Activated CD4-positive, alpha-beta T cell treated with anti-CD3 and anti-CD28 coated beads, Interleukin-2, amount 10 ng/mL, durations not matched to agents 7 days and 5 days (primary cell): Measurements from ENCODE around the gene RCOR1. TPM values are rescaled to one million over a fixed set of nuclear protein-coding genes. Genes with fewer than 3 reads are reported as not detected.
"Not testable (repeated sequence)": the region's sequence is repeated elsewhere in the genome, so short reads cannot be mapped to it uniquely, and the experiment has no call there.

Experiments used
- CTCF ChIA-PET: fragments of 350-600 bp; sonication (Branson Sonifier 250); formaldehyde crosslinking; loops from one replicate; lab custom pipeline; 2021; ENCODE audit warnings: antibody characterized with exemption; lab: Charles Lee
- POLR2A ChIA-PET: fragments of 350-600 bp; sonication (Branson Sonifier 250); formaldehyde crosslinking; loops from one replicate; lab custom pipeline; 2021; ENCODE audit warnings: antibody characterized with exemption; lab: Charles Lee
- DNase-seq: peaks from one replicate; pipeline ENCODE4 v3.0.0-alpha.2; 2020
- H3K27ac Mint-ChIP-seq: one replicate; pipeline ENCODE4 v1.8.0; 2021; ENCODE audit warnings: mild to moderate bottlenecking, moderate library complexity, mixed read lengths
- H3K27me3 Mint-ChIP-seq: one replicate; pipeline ENCODE4 v1.8.0; 2021; ENCODE audit warnings: mixed read lengths
- H3K36me3 Mint-ChIP-seq: one replicate; pipeline ENCODE4 v1.8.0; 2021; ENCODE audit warnings: low read depth, mixed read lengths
- H3K4me1 Mint-ChIP-seq: one replicate; pipeline ENCODE4 v1.8.0; 2021; ENCODE audit warnings: mixed read lengths
- H3K4me3 Mint-ChIP-seq: one replicate; pipeline ENCODE4 v1.8.0; 2021; ENCODE audit warnings: mild to moderate bottlenecking, moderate library complexity, mixed read lengths
- H3K9me3 Mint-ChIP-seq: one replicate; pipeline ENCODE4 v1.8.0; 2021; ENCODE audit warnings: mixed read lengths
- total RNA-seq, 2 experiments: library from RNA; stranded (reverse); gene quantifications; one replicate each; pipeline ENCODE4 v1.2.3, GENCODE V29; 2021

RCOR1 gene
- total RNA-seq, 2 experiments from 2014 or later = 21.7 to 23.7 TPM

- no peaks in the 10 kb centered on the region for H3K27me3 Mint-ChIP-seq
Observed at GRCh38 chr14:102605029-102605428, 12.6 kb downstream of the RCOR1 start.

DNA sequence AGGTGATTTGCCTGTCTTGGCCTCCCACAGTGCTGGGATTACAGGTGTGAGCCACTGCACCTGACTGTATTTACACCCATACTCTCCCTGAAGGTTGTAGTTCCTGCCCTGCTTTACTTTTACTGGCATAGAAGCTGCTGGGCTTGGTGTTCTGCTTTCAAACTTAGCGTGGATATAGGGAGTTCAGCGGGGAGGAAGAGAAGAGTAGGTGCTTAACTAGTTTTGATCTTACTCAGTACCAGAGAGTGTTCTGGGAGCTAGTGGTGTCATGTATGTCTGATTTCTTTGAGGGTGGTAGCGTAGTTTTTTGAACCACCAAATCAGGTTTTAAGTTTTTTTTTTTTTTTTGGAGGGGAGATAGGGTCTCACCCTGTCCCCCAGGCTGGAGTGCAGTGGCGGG, 13.8 kb downstream of the RCOR1 start:
- Mint-ChIP-seq H3K4me3 (no peak overlapping the region), H3K9me3 (no peaks in the 10 kb centered on the region), H3K27me3 (no peaks in the 10 kb centered on the region), H3K27ac (no peak overlapping the region), H3K36me3 (peaks cover 8% of the 10 kb centered on the region), H3K4me1 (peaks cover 29% of the 10 kb centered on the region)
- POLR2A ChIA-PET = no interaction called here
- DNase-seq = no peak
- CTCF ChIA-PET = interaction anchor here (0.6 to 1.5 kb wide), 4 partner anchors 10 to 792 kb away, joined by 3 to 11 read pairs (median 4); no protein-coding TSS in a partner anchor

More at GRCh38 chr14:102605029-102605428, 12.6 kb downstream of the RCOR1 start:
- no peak for DNase-seq
- no peak overlapping the region for H3K27ac Mint-ChIP-seq
- H3K4me1 Mint-ChIP-seq = peaks cover 29% of the 10 kb centered on the region
- ChIA-PET CTCF (interaction anchor here (1.8 kb wide), 1 partner anchor 11 kb away, joined by 9 read pairs; no protein-coding TSS in a partner anchor), POLR2A (no interaction called here)
- no peak overlapping the region for H3K4me3 Mint-ChIP-seq
- H3K9me3 Mint-ChIP-seq = no peaks in the 10 kb centered on the region
- H3K36me3 Mint-ChIP-seq = peaks cover 8% of the 10 kb centered on the region

DNA sequence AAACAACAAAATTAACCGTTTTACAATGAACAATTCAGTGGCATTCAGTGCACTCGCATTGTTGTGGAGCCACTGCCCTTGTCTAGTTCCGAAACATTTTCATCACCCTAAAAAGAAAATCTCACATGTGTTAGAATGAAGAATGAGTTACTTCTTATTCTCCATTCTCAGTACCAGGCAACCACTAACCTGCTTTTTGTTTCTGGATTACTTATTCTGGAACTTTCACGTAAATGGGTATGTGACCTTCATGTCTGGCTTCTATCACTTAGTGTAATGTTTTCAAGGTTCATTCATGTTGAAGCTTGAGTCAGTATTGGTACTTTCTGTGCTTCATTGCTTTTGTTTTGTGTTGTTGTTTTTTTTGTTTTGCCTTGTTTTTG, 15.6 kb downstream of the RCOR1 start:
- H3K27ac Mint-ChIP-seq = no peak overlapping the region

DNA sequence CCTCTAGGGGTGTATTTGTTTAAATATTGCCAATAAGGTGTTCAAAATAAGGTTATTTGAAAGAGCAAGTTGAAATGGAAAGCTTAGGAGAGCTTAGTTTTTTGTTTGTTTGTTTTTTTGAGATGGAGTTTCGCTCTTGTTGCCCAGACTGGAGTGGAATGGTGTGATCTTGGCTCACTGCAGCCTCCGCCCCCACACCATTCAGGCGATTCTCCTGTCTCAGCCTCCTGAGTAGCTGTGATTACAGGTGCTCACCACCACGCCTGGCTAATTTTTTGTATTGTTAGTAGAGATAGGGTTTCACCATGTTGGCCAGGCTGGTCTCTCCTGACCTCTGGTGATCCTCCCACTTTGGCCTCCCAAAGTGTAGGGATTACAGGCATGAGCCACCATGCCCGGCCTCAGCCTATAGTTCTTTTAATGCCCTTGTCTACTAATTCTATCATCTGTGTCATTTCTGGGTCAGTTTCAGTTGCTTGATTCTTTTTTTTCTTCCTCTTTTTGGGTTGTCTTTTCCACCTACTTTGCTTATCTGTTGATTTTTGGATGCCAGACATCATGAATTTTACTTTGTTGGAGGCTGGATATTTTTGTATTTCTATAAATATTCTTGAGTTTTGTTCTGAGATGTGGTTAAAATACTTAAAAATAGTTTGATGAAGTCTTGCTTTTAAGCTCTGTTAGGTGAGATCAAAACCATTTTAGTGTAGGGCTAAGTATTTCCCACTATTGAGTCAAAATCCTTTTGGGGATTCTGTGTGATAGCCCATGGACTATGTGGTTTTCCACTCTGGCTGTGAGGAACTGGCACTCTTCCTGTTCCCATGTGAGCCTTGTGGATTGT, 18.7 kb downstream of the RCOR1 start:
- no peak overlapping the region for H3K27ac Mint-ChIP-seq
- DNase-seq = no peak
- H3K4me3 Mint-ChIP-seq = no peak overlapping the region
- H3K9me3 Mint-ChIP-seq = no peaks in the 10 kb centered on the region
- H3K36me3 Mint-ChIP-seq = peaks cover 5% of the 10 kb centered on the region
- no peaks in the 10 kb centered on the region for H3K27me3 Mint-ChIP-seq
- peaks cover 11% of the 10 kb centered on the region for H3K4me1 Mint-ChIP-seq
- ChIA-PET CTCF (interaction anchor here (0.6 to 1.6 kb wide), 6 partner anchors 12 to 335 kb away, joined by 3 to 9 read pairs (median 3); no protein-coding TSS in a partner anchor), POLR2A (interaction anchor here (0.7 kb wide), 1 partner anchor 41 kb away, joined by 3 read pairs; no protein-coding TSS in a partner anchor)

More for the DNA sequence above, 15.6 kb downstream of the RCOR1 start:
- POLR2A ChIA-PET = interaction anchor here (0.6 kb wide), 1 partner anchor 555 kb away, joined by 3 read pairs; no protein-coding TSS in a partner anchor
- Mint-ChIP-seq H3K36me3 (peaks cover 2% of the 10 kb centered on the region), H3K27me3 (no peaks in the 10 kb centered on the region), H3K9me3 (no peaks in the 10 kb centered on the region), H3K4me3 (no peak overlapping the region), H3K4me1 (peaks cover 23% of the 10 kb centered on the region)
- CTCF ChIA-PET = interaction anchor here (0.6 to 0.7 kb wide), 2 partner anchors 221 to 446 kb away, joined by 3 read pairs; no protein-coding TSS in a partner anchor
- no peak for DNase-seq

GRCh38 chr14:102616318-102616717, 23.9 kb downstream of the RCOR1 start:
- CTCF ChIA-PET = no interaction called here
- peaks cover 9% of the 10 kb centered on the region for H3K36me3 Mint-ChIP-seq
- H3K27me3 Mint-ChIP-seq = no peaks in the 10 kb centered on the region
- no peaks in the 10 kb centered on the region for H3K9me3 Mint-ChIP-seq
- peaks cover 9% of the 10 kb centered on the region for H3K4me1 Mint-ChIP-seq
- no peak overlapping the region for H3K4me3 Mint-ChIP-seq
- no peak overlapping the region for H3K27ac Mint-ChIP-seq
- no peak for DNase-seq
- POLR2A ChIA-PET = interaction anchor here (0.6 kb wide), 2 partner anchors 54 to 662 kb away, joined by 3 read pairs; no protein-coding TSS in a partner anchor

GRCh38 chr14:102616799-102617198, 24.4 kb downstream of the RCOR1 start:
- Mint-ChIP-seq H3K27ac (no peak overlapping the region), H3K4me1 (peaks cover 11% of the 10 kb centered on the region), H3K27me3 (no peaks in the 10 kb centered on the region), H3K4me3 (no peak overlapping the region), H3K9me3 (no peaks in the 10 kb centered on the region), H3K36me3 (peaks cover 9% of the 10 kb centered on the region)
- DNase-seq = no peak
- CTCF ChIA-PET = no interaction called here
- POLR2A ChIA-PET = interaction anchor here (0.6 kb wide), 2 partner anchors 53 to 663 kb away, joined by 3 read pairs; no protein-coding TSS in a partner anchor

DNA sequence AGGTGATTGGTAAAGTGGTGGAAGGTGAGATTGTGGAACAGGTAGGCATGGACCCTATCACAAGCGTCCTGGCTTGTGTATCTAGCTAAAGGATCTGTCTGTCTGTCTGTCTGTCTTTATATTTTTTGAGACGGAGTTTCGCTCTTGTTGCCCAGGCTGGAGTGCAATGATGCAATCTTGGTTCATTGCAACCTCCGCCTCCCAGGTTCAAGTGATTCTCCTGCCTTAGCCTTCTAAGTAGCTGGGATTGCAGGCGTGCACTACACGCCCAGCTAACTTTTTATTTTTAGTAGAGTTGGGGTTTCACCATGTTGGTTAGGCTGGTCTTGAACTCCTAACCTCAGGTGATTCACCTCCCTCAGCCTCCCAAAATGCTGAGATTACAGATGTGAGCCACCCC, 26.6 kb downstream of the RCOR1 start:
- POLR2A ChIA-PET, H3K27me3 Mint-ChIP-seq, H3K4me3 Mint-ChIP-seq, H3K36me3 Mint-ChIP-seq, H3K9me3 Mint-ChIP-seq, DNase-seq, H3K27ac Mint-ChIP-seq: not testable (repeated sequence)
- CTCF ChIA-PET = interaction anchor here (0.6 kb wide), 2 partner anchors 19 to 346 kb away, joined by 3 to 4 read pairs; no protein-coding TSS in a partner anchor
- H3K4me1 Mint-ChIP-seq = peaks cover 18% of the 10 kb centered on the region

DNA sequence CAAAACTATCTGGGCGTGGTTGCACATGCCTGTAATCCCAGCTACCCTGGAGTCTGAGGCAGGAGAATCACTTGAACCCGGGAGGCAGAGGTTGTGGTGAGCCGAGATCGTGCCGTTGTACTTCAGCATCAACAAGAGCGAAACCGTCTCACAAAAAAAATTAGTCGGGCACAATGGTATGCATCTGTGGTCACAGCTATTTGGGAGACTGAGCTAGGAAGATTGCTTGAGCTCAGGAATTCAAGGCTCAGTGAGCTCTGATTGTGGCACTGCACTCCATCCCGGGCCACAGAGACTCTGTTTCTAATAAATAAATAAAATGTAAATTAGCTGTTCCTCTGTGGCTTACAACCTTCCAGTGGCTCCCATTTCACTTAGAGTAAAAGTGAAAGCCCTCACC, 28.0 kb downstream of the RCOR1 start:
- Mint-ChIP-seq H3K4me1 (peaks cover 18% of the 10 kb centered on the region), H3K27me3 (no peaks in the 10 kb centered on the region), H3K27ac (peak overlapping the region; percentile 69), H3K36me3 (peaks cover 6% of the 10 kb centered on the region), H3K9me3 (no peaks in the 10 kb centered on the region), H3K4me3 (no peak overlapping the region)
- ChIA-PET CTCF (interaction anchor here (0.5 kb wide), 1 partner anchor 291 kb away, joined by 3 read pairs; no protein-coding TSS in a partner anchor), POLR2A (no interaction called here)
- no peak for DNase-seq

GRCh38 chr14:102622262-102622885, 29.9 kb downstream of the RCOR1 start:
- H3K4me1 Mint-ChIP-seq = peaks cover 25% of the 10 kb centered on the region
- CTCF ChIA-PET = interaction anchor here (0.6 kb wide), 1 partner anchor 11 kb away, joined by 3 read pairs; no protein-coding TSS in a partner anchor
- H3K36me3 Mint-ChIP-seq = peaks cover 5% of the 10 kb centered on the region
- no peaks in the 10 kb centered on the region for H3K9me3 Mint-ChIP-seq
- no peaks in the 10 kb centered on the region for H3K27me3 Mint-ChIP-seq
- no peak for DNase-seq
- no peak overlapping the region for H3K4me3 Mint-ChIP-seq
- no peak overlapping the region for H3K27ac Mint-ChIP-seq
- POLR2A ChIA-PET = no interaction called here

GRCh38 chr14:102624666-102625065, 32.2 kb downstream of the RCOR1 start:
- CTCF ChIA-PET = interaction anchor here (0.6 to 1.1 kb wide), 2 partner anchors 30 to 117 kb away, joined by 3 to 4 read pairs; no protein-coding TSS in a partner anchor
- H3K27ac Mint-ChIP-seq = no peak overlapping the region
- H3K9me3 Mint-ChIP-seq = no peaks in the 10 kb centered on the region
- peaks cover 5% of the 10 kb centered on the region for H3K36me3 Mint-ChIP-seq
- DNase-seq = no peak
- peaks cover 24% of the 10 kb centered on the region for H3K4me1 Mint-ChIP-seq
- POLR2A ChIA-PET = no interaction called here
- H3K27me3 Mint-ChIP-seq = no peaks in the 10 kb centered on the region
- H3K4me3 Mint-ChIP-seq = no peak overlapping the region

- ChIA-PET POLR2A (no interaction called here), CTCF (interaction anchor here (0.6 kb wide), 1 partner anchor 1520 kb away, joined by 4 read pairs; no protein-coding TSS in a partner anchor)
- Mint-ChIP-seq H3K27ac (no peak overlapping the region), H3K36me3 (peaks cover under 1% of the 10 kb centered on the region), H3K4me3 (no peak overlapping the region), H3K27me3 (no peaks in the 10 kb centered on the region), H3K9me3 (no peaks in the 10 kb centered on the region), H3K4me1 (peaks cover 20% of the 10 kb centered on the region)
- no peak for DNase-seq
Observed at GRCh38 chr14:102625564-102626296, 33.3 kb downstream of the RCOR1 start.

GRCh38 chr14:102626530-102626929, 34.1 kb downstream of the RCOR1 start:
- no peaks in the 10 kb centered on the region for H3K36me3 Mint-ChIP-seq
- POLR2A ChIA-PET = no interaction called here
- no peaks in the 10 kb centered on the region for H3K9me3 Mint-ChIP-seq
- H3K4me3 Mint-ChIP-seq = no peak overlapping the region
- no peak for DNase-seq
- H3K27me3 Mint-ChIP-seq = no peaks in the 10 kb centered on the region
- CTCF ChIA-PET = no interaction called here
- H3K4me1 Mint-ChIP-seq = peaks cover 19% of the 10 kb centered on the region
- no peak overlapping the region for H3K27ac Mint-ChIP-seq
